Endothelial cell of umbilical vein (primary cell): ENCODE measurements around the gene FANCC. TPM values are rescaled to one million over a fixed set of nuclear protein-coding genes. Genes with fewer than 3 reads are reported as not detected.

Experiments
- BruUV-seq: library from RNA; stranded (reverse); fragments of 400-500 nt; replicated peaks from 2 replicates; lab custom pipeline; 2021; lab: Mats Ljungman, UMichigan
- CTCF ChIA-PET: fragments of 300-600, 350-600 bp; sonication (Branson Sonifier 250); formaldehyde crosslinking; loops from one replicate; lab custom pipeline; 2021; ENCODE audit warnings: antibody characterized with exemption, inconsistent platforms; lab: Charles Lee
- POLR2A ChIA-PET: fragments of 300-600, 350-600 bp; sonication (Branson Sonifier 250); formaldehyde crosslinking; loops from one replicate; lab custom pipeline; 2021; ENCODE audit warnings: antibody characterized with exemption, inconsistent platforms; lab: Charles Lee
- DNase-seq: peaks from one replicate; pipeline ENCODE4 v3.0.0-alpha.2; 2011; ENCODE audit warnings: low read depth, low spot score
- FAIRE-seq: peaks from 2 replicates; lab custom pipeline; 2011; peaks lifted over from hg19 to GRCh38; lab: Jason Lieb, UNC
- H2AFZ ChIP-seq: 2 replicates; pipeline ENCODE4 v1.6.0; 2012; ENCODE audit warnings: low read depth, low read length, control low read depth, inconsistent platforms
- H3K27ac ChIP-seq: 2 replicates; pipeline ENCODE4 v1.5.1; 2011; ENCODE audit warnings: low read depth, mild to moderate bottlenecking, control low read depth, low read length, moderate library complexity; ENCODE audit not compliant: insufficient read depth
- H3K27me3 ChIP-seq, 2 experiments: 2 replicates each; pipeline versions ENCODE4 v1.6.0 to v1.6.1; 2011; ENCODE audit warnings: low read length in 2 of 2, mixed read lengths in 1 of 2; ENCODE audit not compliant: control insufficient read depth in 2 of 2, insufficient read depth in 2 of 2
- H3K36me3 ChIP-seq, 2 experiments: 2 replicates in 1 of 2; 3 replicates in 1 of 2; pipeline ENCODE4 v1.5.1; 2011; ENCODE audit warnings: low read length in 2 of 2, mild to moderate bottlenecking in 1 of 2, moderate library complexity in 1 of 2; ENCODE audit not compliant: control insufficient read depth in 2 of 2, insufficient read depth in 2 of 2; ENCODE audit errors: extremely low read depth in 1 of 2
- H3K4me1 ChIP-seq: 3 replicates; pipeline ENCODE4 v1.5.1; 2011; ENCODE audit warnings: mild to moderate bottlenecking, low read length; ENCODE audit not compliant: control insufficient read depth, insufficient read depth; ENCODE audit errors: extremely low read depth
- H3K4me2 ChIP-seq: 2 replicates; pipeline ENCODE4 v1.6.1; 2011; ENCODE audit warnings: low read length, control low read depth, mixed read lengths; ENCODE audit not compliant: insufficient read depth
- H3K4me3 ChIP-seq, 3 experiments: fragments of 200-600 bp in 1 of 3; sonication (generic), shearing (Covaris generic) in 1 of 3; replicated peaks in 1 of 3; 2 replicates each; pipeline ENCODE4 v1.5.1; 2011 to 2016; ENCODE audit warnings: control low read depth in 3 of 3, low read length in 3 of 3, mild to moderate bottlenecking in 2 of 3, inconsistent platforms in 1 of 3, low read depth in 1 of 3, moderate library complexity in 1 of 3; ENCODE audit not compliant: insufficient read depth in 1 of 3
- H3K79me2 ChIP-seq: 2 replicates; pipeline ENCODE4 v1.6.0; 2012; ENCODE audit warnings: low read length, inconsistent platforms; ENCODE audit not compliant: control insufficient read depth, insufficient read depth
- H3K9ac ChIP-seq: replicated peaks from 2 replicates; pipeline ENCODE3; 2011; ENCODE audit warnings: low read length, control low read depth; ENCODE audit not compliant: insufficient read depth; ENCODE audit errors: extremely low read depth
- H3K9me1 ChIP-seq: replicated peaks from 3 replicates; pipeline ENCODE4 v1.6.0; 2011; ENCODE audit warnings: mild to moderate bottlenecking, low read length; ENCODE audit not compliant: control insufficient read depth, insufficient read depth; ENCODE audit errors: extremely low read depth
- H3K9me3 ChIP-seq: replicated peaks from 2 replicates; pipeline ENCODE4 v1.5.1; 2012; ENCODE audit warnings: low read length, inconsistent platforms; ENCODE audit not compliant: control insufficient read depth, insufficient read depth
- H4K20me1 ChIP-seq: replicated peaks from 2 replicates; pipeline ENCODE3; 2011; ENCODE audit warnings: mild to moderate bottlenecking, low read length; ENCODE audit not compliant: control insufficient read depth, insufficient read depth; ENCODE audit errors: extremely low read depth
- EZH2 ChIP-seq: IDR thresholded peaks from 2 replicates; pipeline ENCODE4 v1.6.1; 2012; ENCODE audit warnings: borderline replicate concordance, low read depth, mild to moderate bottlenecking, moderate library complexity, low read length, inconsistent platforms; ENCODE audit not compliant: severe bottlenecking
- FOS ChIP-seq: IDR thresholded peaks from 2 replicates; pipeline ENCODE4 v1.6.1; 2011; ENCODE audit warnings: mild to moderate bottlenecking, low read length, moderate library complexity, borderline replicate concordance; ENCODE audit not compliant: insufficient read depth
- GATA2 ChIP-seq: IDR thresholded peaks from 2 replicates; pipeline ENCODE4 v1.7.0; 2011; ENCODE audit warnings: low read depth, mild to moderate bottlenecking, moderate library complexity, mixed read lengths, low read length; ENCODE audit not compliant: insufficient read length, insufficient read depth
- JUN ChIP-seq: IDR thresholded peaks from 2 replicates; pipeline ENCODE4 v1.6.1; 2011; ENCODE audit warnings: borderline replicate concordance, low read depth; ENCODE audit not compliant: insufficient read length, insufficient read depth
- POLR2A ChIP-seq: IDR thresholded peaks from 2 replicates; pipeline ENCODE4 v1.6.1; 2012; ENCODE audit warnings: low read depth, mild to moderate bottlenecking, control low read depth, low read length
- POLR2AphosphoS5 ChIP-seq: IDR thresholded peaks from 2 replicates; pipeline ENCODE4 v1.6.1; 2012; ENCODE audit warnings: low read depth, mild to moderate bottlenecking, control low read depth, low read length, moderate library complexity; ENCODE audit not compliant: insufficient read depth
- dilution Hi-C: fragments of 300-500 bp; cut with MboI; formaldehyde crosslinking; loops from one replicate; pipeline ENCODE4 v1.15.0; 2019; ENCODE audit warnings: low sequenced_read_pairs; ENCODE audit not compliant: extremely low pct_ligation_motif_present
- intact Hi-C: fragments of 100-400 bp; cut with micrococcal nuclease; formaldehyde crosslinking; loops from one replicate; pipeline ENCODE4 v1.10.0; 2022
- polyA plus RNA-seq, 4 experiments: library from polyadenylated mRNA; depleted of rRNA in 3 of 4; stranded (reverse) in 3 of 4; unstranded in 1 of 4; fragments of >200 nt; gene quantifications; 2 replicates each; pipeline versions ENCODE4 v1.2.1 to v1.2.3, GENCODE V29; 2011 to 2012; ENCODE audit warnings: missing spikeins in 1 of 4
- total RNA-seq: library from RNA; stranded (reverse); gene quantifications from 2 replicates; pipeline ENCODE4 v1.2.3, GENCODE V29; 2021
- TF ChIP-seq, protein P1 (sequence below), 2 donors: IDR thresholded peaks; 1 replicate in 1 of 2; 2 replicates in 1 of 2; pipeline ENCODE4 v1.5.1; 2011; ENCODE audit warnings: low read length in 2 of 2, mild to moderate bottlenecking in 2 of 2, moderate library complexity in 2 of 2, control low read depth in 1 of 2, inconsistent platforms in 1 of 2, low read depth in 1 of 2; ENCODE audit not compliant: insufficient read depth in 1 of 2; ENCODE audit errors: extremely low read depth in 1 of 2

Gene FANCC
- total and polyA plus RNA-seq, 2 donors (not counting 3 experiments of a cell fraction or from before 2014, with no cell fraction given) = 5.7 to 13.1 TPM

DNA sequence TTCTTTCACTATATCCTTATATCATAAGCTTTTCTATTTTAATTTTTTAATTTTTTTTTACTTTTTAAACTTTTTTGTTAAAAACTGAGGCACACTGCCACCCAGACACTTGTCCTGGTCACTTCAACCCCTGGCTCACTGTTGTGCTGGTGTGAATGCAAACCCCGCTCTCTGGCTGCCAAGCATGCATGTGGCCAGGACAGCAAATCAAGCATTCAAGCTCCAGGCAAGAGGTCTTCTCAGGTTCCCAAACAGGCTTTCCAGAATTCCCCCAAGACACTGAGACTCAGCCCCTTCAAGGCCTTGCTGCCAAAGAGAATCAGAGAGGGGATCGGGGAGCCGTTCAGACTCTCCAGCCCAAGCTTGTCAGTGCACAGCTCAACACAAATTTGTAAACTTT lies 139.9 kb downstream of the FANCC start:
- Histone ChIP-seq H3K27me3 (no peaks in the 10 kb centered on the region), H3K27ac (no peak overlapping the region), H3K4me2 (no peak overlapping the region), H3K9me1 (no peaks in the 10 kb centered on the region), H3K9me3 (no peaks in the 10 kb centered on the region), H4K20me1 (no peaks in the 10 kb centered on the region), H3K4me3 (no peak overlapping the region), H3K9ac (no peak overlapping the region), H3K4me1 (no peaks in the 10 kb centered on the region), H2AFZ (no peak overlapping the region), H3K79me2 (no peaks in the 10 kb centered on the region), H3K36me3 (no peaks in the 10 kb centered on the region)
- TF ChIP-seq POLR2AphosphoS5 (no peak), GATA2 (no peak), POLR2A (no peak), EZH2 (no peak), FOS (no peak), JUN (no peak)
- TF ChIP-seq, protein P1, sequence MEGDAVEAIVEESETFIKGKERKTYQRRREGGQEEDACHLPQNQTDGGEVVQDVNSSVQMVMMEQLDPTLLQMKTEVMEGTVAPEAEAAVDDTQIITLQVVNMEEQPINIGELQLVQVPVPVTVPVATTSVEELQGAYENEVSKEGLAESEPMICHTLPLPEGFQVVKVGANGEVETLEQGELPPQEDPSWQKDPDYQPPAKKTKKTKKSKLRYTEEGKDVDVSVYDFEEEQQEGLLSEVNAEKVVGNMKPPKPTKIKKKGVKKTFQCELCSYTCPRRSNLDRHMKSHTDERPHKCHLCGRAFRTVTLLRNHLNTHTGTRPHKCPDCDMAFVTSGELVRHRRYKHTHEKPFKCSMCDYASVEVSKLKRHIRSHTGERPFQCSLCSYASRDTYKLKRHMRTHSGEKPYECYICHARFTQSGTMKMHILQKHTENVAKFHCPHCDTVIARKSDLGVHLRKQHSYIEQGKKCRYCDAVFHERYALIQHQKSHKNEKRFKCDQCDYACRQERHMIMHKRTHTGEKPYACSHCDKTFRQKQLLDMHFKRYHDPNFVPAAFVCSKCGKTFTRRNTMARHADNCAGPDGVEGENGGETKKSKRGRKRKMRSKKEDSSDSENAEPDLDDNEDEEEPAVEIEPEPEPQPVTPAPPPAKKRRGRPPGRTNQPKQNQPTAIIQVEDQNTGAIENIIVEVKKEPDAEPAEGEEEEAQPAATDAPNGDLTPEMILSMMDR (IDR thresholded peaks at IDR 0.05; ENCODE audit: extremely low read depth in 1 of 2, insufficient read depth in 1 of 2, low read depth in 1 of 2, low read length in 2 of 2) = no peak
- dilution Hi-C loops = no loop called here
- ChIA-PET POLR2A (no interaction called here), CTCF (interaction anchor here (5.6 kb wide), 1 partner anchor 10 kb away, joined by 52 read pairs; no protein-coding TSS in a partner anchor)
- FAIRE-seq (no peak), DNase-seq (no peak)
- BruUV-seq = no TSS peak
- intact Hi-C loops = no loop called here
